Stimulated activated CD8-positive, alpha-beta memory T cell treated with anti-CD3 and anti-CD28 coated beads, Interleukin-2, amount 100 ng/mL, for 1 hour (primary cell): Measurements from ENCODE around the gene SPRY2.

Experiments
- DNase-seq, 2 donors: peaks; one replicate each; pipeline ENCODE4 v3.0.0-alpha.2; 2020; ENCODE audit warnings: low read depth in 2 of 2

The SPRY2 gene

DNA sequence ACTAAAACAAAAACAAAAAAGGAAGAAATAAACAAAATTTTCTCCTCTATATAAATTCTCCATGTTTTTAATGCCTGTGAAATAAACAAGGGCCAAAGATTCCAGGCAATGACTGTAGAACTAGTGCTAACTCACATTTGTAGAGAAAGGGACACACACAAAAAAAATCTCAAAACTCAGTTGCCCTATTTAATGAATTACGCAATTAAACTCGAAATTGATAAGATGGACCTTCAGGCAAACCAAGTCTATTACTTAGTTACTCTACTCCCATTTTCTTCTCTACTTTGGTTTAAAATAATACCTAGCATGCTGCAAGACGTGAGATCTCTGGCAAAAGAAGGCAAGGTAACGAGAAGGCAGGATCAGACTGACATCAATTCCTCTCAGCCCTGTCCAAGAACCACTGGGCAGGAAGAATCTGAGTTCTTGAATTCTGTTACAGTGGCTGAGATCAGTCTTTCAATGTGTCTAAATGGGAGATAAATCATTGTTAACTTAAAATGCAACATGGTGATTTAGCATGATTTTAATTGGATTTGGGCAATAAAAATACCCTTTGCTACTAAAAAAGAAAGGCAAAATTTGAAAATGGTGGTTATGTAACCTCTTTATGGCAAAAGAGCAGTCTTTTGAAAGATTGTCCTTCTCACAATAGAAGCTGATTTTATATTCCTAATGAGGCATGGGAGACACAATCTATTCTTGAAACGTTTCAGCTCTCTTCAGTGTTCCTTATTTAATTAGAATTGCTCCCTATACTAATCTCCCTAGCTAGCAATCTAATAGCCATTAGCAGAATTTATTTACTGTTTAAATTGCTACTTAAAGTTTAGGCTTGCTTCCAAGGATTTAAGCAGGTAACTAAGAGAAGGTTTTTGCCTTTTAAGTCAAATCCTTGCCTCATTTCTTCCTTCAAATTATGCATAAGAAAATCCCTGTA, 25.9 kb downstream of the SPRY2 start:
- no peak for DNase-seq

DNA sequence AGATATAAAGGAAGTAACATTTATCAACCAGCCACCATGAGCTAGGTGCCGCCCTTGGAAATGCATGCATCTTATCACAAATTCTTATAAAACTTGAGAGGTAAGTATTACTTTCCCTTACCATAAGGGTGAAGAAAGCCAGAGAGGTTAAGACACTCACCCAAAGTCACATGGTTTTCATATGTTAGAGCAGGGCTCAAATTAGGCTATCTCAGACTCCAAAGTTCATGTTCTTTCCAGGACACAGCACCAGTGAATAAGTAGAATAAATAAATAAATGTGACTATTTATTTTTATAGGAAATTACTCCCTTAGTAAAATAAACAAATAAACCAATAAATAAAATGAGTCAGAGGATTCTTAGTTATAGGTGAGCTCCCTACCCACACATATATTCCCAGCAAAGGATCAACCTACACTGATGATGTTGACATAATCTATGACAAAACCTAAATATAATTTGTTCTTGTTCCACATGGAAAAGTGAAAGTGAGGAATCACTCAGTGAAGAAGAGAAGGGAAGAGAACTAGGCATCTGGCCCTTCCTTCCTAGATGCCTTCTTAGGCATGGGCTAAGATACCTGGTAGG, 27.2 kb downstream of the SPRY2 start:
- no peak for DNase-seq

DNA sequence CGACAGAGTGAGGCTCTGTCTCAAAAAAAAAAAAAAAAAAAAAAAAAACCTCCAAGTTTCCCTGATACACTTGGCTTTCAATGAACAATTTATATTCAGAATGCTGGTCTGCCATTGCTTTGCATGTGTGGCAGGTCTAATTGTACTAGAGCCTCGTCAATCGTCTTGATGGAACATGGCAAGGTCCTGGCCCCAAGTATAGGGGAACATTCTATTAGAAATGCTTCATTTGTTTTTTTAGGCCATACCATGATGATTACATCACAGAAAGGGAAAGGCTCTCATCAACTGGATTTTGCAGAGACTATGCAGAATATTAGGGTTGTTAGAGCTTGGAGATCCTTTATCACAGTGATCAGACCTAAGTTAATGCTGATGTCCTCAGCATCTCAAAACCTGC, 28.0 kb downstream of the SPRY2 start:
- DNase-seq, result no peak

- no peak for DNase-seq
Observed at GRCh38 chr13:80312012-80312704, 28.8 kb downstream of the SPRY2 start.

DNA sequence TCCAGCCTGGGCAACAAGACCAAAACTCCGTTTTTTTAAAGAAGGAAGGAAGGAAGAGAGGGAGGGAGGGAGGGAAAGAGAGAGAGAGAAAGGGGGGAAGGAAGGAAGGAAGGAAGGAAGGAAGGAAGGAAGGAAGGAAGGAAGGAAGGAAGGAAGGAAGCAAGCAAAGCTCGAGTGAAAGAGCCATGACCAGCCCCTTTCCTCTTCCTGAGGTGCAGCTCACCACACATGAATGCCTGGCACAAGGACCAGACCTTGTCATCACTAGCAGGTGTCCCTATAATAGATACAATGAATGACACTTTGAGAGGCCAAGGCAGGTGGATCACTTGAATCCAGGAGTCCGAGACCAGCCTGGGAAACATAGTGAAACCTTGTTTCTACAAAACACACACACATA, 31.0 kb downstream of the SPRY2 start:
- no peak for DNase-seq

DNA sequence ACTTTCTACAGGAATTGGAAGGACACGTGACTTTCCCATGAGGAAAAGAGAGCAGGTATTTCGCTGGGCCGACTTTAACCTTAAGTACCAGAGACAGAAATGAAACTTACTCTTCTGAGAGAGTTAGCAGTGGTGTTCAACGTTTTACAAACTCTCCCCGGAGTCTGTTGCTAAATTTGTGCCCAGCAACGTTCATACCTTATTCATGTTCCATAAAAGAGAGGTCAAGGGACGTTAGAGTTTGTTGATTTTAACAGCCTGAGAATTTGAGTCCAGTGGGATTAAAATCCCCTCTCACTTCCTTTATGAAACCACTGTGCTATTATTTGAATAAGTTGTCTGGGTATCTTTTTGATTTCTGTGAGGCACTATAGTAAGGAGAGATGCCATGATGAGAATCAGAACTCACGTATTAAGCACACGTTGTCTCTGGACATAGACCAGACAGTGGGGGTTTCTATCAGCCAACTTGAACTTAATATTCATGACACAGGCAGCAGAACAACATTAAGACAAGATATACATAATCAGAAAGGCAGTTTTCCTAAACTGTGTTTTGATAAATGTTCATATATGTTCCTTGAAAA, 33.4 kb downstream of the SPRY2 start:
- no peak for DNase-seq

DNA sequence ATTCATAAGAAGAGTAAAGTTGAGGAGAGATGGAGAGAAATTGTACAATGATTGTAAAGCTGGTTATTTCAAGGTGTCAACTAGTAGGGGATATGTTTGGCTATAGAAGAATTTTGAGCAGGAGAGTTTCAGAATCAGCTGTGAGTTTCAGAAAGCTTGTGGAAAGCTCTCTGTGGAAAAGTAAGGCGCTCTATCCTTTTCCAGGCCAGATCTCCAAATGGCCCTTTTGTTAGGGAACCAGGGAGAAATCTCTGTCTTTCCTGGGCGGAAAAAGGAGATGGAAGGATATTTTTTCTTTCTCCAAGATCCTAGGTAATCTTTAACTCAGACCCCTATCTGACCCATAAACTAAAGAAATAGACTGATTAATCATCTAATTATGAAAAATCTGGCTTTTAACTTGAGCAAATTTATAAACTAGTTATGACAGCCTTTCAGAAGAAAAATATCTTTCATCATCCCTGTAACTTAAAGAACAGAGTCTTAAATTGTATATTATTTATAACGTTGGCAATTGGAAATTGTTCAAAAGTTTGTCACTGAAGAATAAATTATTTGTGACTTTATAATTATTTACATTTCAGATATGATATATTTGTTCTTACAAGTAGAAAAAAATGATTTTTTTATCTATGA, 34.5 kb downstream of the SPRY2 start:
- DNase-seq, result no peak

DNA sequence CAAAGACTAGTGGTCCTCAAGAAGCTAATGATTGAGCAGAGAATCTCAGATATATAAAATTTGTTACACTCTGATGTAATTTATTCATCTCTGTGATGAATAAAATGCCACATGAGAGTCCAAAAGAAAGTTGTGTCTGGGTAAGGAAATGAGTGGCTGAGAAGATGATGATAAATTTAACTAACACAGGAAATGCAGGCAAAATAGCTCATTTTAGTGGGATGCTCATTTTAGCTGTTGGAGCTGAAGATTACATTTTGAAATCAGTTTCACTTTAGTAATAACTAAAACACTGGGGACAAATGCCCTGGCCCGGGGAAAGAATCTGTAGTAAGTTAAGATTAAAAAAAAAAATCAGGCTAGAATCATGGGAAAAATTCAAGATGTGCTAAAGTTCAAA, 35.2 kb downstream of the SPRY2 start:
- no peak for DNase-seq

- no peak for DNase-seq
Observed at GRCh38 chr13:80303225-80303811, 37.6 kb downstream of the SPRY2 start.

DNA sequence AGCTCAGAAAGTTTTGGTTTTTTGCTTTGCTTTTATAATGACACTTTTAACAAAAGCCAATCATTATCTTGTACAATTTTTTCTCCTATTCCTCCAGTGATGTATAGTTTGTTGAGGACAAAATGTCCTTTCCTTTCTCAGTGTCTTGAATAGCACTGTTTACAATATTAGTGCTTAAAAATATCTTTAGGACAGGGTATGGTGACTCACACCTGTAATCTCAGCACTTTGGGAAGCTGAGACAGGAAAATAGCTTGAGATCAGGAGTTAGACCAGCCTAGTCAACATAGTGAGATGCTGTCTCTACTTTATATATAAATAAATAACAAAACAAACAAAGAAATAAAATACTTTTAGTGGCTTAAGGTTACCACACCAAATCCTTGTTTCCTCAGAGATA, 41.9 kb downstream of the SPRY2 start:
- no peak for DNase-seq

DNA sequence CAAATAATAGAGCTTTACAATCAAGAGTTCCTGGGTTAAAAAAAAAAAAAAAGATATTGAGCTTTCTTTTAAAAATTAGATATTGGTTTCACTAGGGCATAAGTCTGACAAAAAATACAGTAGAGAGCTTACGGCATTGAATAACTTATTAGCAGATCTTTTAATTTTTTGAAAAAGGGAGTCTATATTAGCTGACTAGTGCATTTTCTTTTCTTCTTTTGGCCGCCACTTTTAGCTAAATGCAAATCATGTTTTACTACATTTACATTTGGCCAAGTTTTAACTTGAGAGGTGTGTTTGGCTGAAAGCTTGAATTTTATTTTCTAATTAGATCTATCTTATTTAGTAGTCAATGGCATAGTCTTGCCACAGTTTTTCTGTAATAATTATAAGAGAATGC, 43.4 kb downstream of the SPRY2 start:
- DNase-seq, result no peak

GRCh38 chr13:80297094-80297493, 43.8 kb downstream of the SPRY2 start:
- no peak for DNase-seq

DNA sequence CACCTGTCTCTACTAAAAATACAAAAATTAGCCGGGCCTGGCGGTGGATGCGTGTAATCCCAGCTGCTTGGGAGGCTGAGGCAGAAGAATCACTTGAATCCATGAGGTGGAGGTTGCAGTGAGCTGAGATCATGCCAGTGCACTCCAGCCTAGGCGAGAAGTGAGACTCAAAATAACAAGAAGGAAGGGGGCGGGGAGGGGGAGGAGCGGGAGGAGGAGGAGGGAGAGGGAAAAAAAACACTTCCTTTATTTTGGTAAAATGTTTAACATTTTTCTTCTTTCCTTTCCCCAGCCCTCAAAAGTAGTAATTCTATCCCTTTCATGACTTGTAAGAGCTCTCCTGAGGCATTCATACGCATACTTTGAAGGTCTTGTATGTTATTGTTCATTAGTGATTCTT, 44.3 kb downstream of the SPRY2 start:
- DNase-seq, result no peak

DNA sequence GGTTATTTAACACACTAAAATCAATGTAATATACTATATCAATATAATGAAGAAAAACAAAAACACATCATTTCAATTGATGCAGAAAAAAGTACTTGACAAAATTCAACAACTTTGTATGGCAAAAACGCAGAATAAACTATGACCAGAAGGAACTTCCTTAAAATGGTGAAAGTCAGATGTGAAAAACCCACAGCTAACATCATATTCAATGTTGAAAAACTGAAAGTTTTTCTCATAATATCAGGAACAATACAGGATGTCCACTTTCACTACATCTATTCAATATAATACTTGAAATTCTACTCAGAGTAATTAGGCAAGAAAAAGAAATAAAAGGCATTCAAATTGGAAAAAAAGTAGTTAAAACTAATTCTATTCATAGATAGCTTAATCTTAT, 50.3 kb downstream of the SPRY2 start:
- DNase-seq, result no peak
